ENCODE data around the gene CACNA1A. TPM values are rescaled to one million over a fixed set of nuclear protein-coding genes. Genes with fewer than 3 reads are reported as not detected.
"Not testable (repeated sequence)": the region's sequence is repeated elsewhere in the genome, so short reads cannot be mapped to it uniquely, and the experiment has no call there.

The CACNA1A gene
- total and polyA plus RNA-seq, 2 of the 4 experiments (the other 2 are of a cell fraction), result 5.9 to 15.0 TPM

GRCh38 chr19:13425875-13426274, 80.4 kb downstream of the CACNA1A start:
- BruUV-seq (replicated peaks); H2BK120ac ChIP-seq (ENCODE audit: low read depth, low read length); H3K27ac ChIP-seq (ENCODE audit: insufficient read depth, low read length); H3K79me1 ChIP-seq (ENCODE audit: low read depth in 1 of 2, low read length in 2 of 2); ATAC-seq (ENCODE audit: low read depth); H3K9me1 ChIP-seq (ENCODE audit: insufficient read depth, low read length); H2BK15ac ChIP-seq (ENCODE audit: low read depth, low read length); intact Hi-C loops (cut with micrococcal nuclease); H2AK5ac ChIP-seq (ENCODE audit: low read depth, low read length); H3K18ac ChIP-seq (ENCODE audit: low read depth, low read length); H2AK9ac ChIP-seq (replicated peaks; ENCODE audit: low read depth, low read length, poor library complexity); H4K8ac ChIP-seq (ENCODE audit: low read depth in 2 of 2, low read length in 2 of 2); H3K9me3 ChIP-seq (ENCODE audit: control insufficient read depth, insufficient read depth, low read length); H4K20me1 ChIP-seq (ENCODE audit: insufficient read depth, low read length); H2BK5ac ChIP-seq (ENCODE audit: low read depth, low read length, poor library complexity, severe bottlenecking); H3K4me3 ChIP-seq (ENCODE audit: insufficient read depth, low read depth, low read length); DNase-seq; dilution Hi-C loops (cut with HindIII; ENCODE audit: low sequenced_read_pairs, unreplicated experiment); H3K14ac ChIP-seq (replicated peaks; ENCODE audit: low read depth, low read length); H3K56ac ChIP-seq (ENCODE audit: extremely low read depth, insufficient read depth, low read length); H3K4ac ChIP-seq (ENCODE audit: low read depth, low read length); H3K36me3 ChIP-seq (ENCODE audit: control insufficient read depth, insufficient read depth, low read length); H2BK20ac ChIP-seq (ENCODE audit: low read depth, low read length); H3K9ac ChIP-seq (ENCODE audit: low read depth, low read length); H3K4me1 ChIP-seq (ENCODE audit: control insufficient read depth, insufficient read depth, low read length); H3K4me2 ChIP-seq (ENCODE audit: low read depth, low read length); POLR2A ChIA-PET (ENCODE audit: unreplicated experiment); in situ Hi-C loops (cut with MboI; ENCODE audit: low sequenced_read_pairs); H2AFZ ChIP-seq (replicated peaks; ENCODE audit: low read length, poor library complexity); H4K5ac ChIP-seq (ENCODE audit: low read depth, low read length); H3K23ac ChIP-seq (ENCODE audit: low read depth, low read length); CTCF ChIA-PET; H4K91ac ChIP-seq (ENCODE audit: insufficient read depth, low read depth, low read length); H3K27me3 ChIP-seq (ENCODE audit: control insufficient read depth, insufficient read depth, low read length): not testable (repeated sequence)
- WGBS, 2 experiments (ENCODE audit: extremely low coverage in 2 of 2, insufficient read length in 1 of 2), result no CpG with 5 or more reads among the region's 3 CpGs

Measured in IMR-90 (cell line).